H1 (cell line): Measurements from ENCODE around the gene TNP1. TPM values are rescaled to one million over a fixed set of nuclear protein-coding genes. Genes with fewer than 3 reads are reported as not detected.

Source experiments
- CTCF ChIA-PET: fragments of 300-600 bp; sonication (Branson Sonifier 250); formaldehyde crosslinking; loops from one replicate; lab custom pipeline; 2021; ENCODE audit not compliant: partially characterized antibody; lab: Charles Lee
- POLR2A ChIA-PET: fragments of 300-600 bp; sonication (Branson Sonifier 250); formaldehyde crosslinking; loops from one replicate; lab custom pipeline; 2021; ENCODE audit warnings: inconsistent platforms; ENCODE audit not compliant: partially characterized antibody; lab: Charles Lee
- DNase-seq, 2 experiments: peaks; one replicate each; pipeline versions ENCODE4 v3.0.0 to v3.0.0-alpha.2; 2010 to 2022; ENCODE audit warnings: low spot score in 2 of 2, low read depth in 1 of 2, mixed read lengths in 1 of 2
- FAIRE-seq: peaks from 2 replicates; lab custom pipeline; 2011; peaks lifted over from hg19 to GRCh38; lab: Jason Lieb, UNC
- H2AFZ ChIP-seq: 2 replicates; pipeline ENCODE4 v1.8.1; 2012; ENCODE audit warnings: low read length, inconsistent platforms
- H2AK5ac ChIP-seq: 2 replicates; pipeline ENCODE4 v1.6.1; 2013; ENCODE audit warnings: low read depth, low read length
- H2BK120ac ChIP-seq: replicated peaks from 2 replicates; pipeline ENCODE3; 2013; ENCODE audit warnings: low read depth, low read length, inconsistent platforms
- H2BK12ac ChIP-seq: 2 replicates; pipeline ENCODE4 v1.6.1; 2013; ENCODE audit warnings: low read depth, low read length
- H2BK15ac ChIP-seq: 2 replicates; pipeline ENCODE4 v1.6.1; 2013; ENCODE audit warnings: low read length
- H2BK20ac ChIP-seq: 2 replicates; pipeline ENCODE4 v1.6.1; 2013; ENCODE audit warnings: low read length
- H2BK5ac ChIP-seq: 2 replicates; pipeline ENCODE4 v1.6.1; 2013; ENCODE audit warnings: low read depth, low read length
- H3K14ac ChIP-seq: 2 replicates; pipeline ENCODE4 v1.6.1; 2013; ENCODE audit warnings: inconsistent platforms; ENCODE audit not compliant: insufficient read length
- H3K18ac ChIP-seq: 2 replicates; pipeline ENCODE4 v1.6.1; 2013; ENCODE audit warnings: low read length; ENCODE audit errors: extremely low read depth
- H3K23ac ChIP-seq: 2 replicates; pipeline ENCODE4 v1.6.1; 2013; ENCODE audit warnings: inconsistent platforms; ENCODE audit not compliant: insufficient read length
- H3K23me2 ChIP-seq: 2 replicates; pipeline ENCODE4 v1.6.1; 2013; ENCODE audit warnings: low read depth, low read length
- H3K27ac ChIP-seq: 2 replicates; pipeline ENCODE4 v1.6.1; 2011; ENCODE audit warnings: low read depth, low read length, inconsistent platforms
- H3K27me3 ChIP-seq, 4 experiments: replicated peaks in 1 of 4; 1 replicate in 1 of 4; 2 replicates in 3 of 4; pipeline versions ENCODE4 v1.6.1 to v1.8.1; 2011 to 2013; ENCODE audit warnings: low read length in 3 of 4, mild to moderate bottlenecking in 3 of 4, inconsistent platforms in 2 of 4, mixed read lengths in 2 of 4, moderate library complexity in 1 of 4; ENCODE audit not compliant: control insufficient read depth in 3 of 4, insufficient read depth in 3 of 4; ENCODE audit errors: extremely low read depth in 1 of 4
- H3K36me3 ChIP-seq, 4 experiments: 2 replicates each; pipeline versions ENCODE4 v1.6.1 to v1.8.1; 2011 to 2013; ENCODE audit warnings: mild to moderate bottlenecking in 4 of 4, low read length in 3 of 4, moderate library complexity in 2 of 4, control low read depth in 1 of 4, inconsistent platforms in 1 of 4; ENCODE audit not compliant: insufficient read depth in 4 of 4, control insufficient read depth in 2 of 4
- H3K4ac ChIP-seq: replicated peaks from 2 replicates; pipeline ENCODE3; 2013; ENCODE audit warnings: low read length, low read depth, mixed read lengths, inconsistent platforms; ENCODE audit not compliant: insufficient read length
- H3K4me1 ChIP-seq, 4 experiments: replicated peaks in 1 of 4; 1 replicate in 1 of 4; 2 replicates in 3 of 4; pipeline versions ENCODE4 v1.6.1 to v1.8.1; 2011 to 2013; ENCODE audit warnings: low read length in 3 of 4, inconsistent platforms in 2 of 4, mixed read lengths in 1 of 4; ENCODE audit not compliant: insufficient read depth in 4 of 4, control insufficient read depth in 3 of 4
- H3K4me2 ChIP-seq, 2 experiments: 2 replicates each; pipeline versions ENCODE4 v1.6.1 to v1.8.1; 2011 to 2013; ENCODE audit warnings: low read depth in 2 of 2, low read length in 2 of 2, control low read depth in 1 of 2, inconsistent platforms in 1 of 2, mild to moderate bottlenecking in 1 of 2; ENCODE audit not compliant: insufficient read depth in 1 of 2
- H3K4me3 ChIP-seq, 4 experiments: fragments of 200-600, 300-600 bp in 1 of 4; sonication (generic), shearing (Covaris generic), sonication (Bioruptor Twin) in 1 of 4; 2 replicates each; pipeline versions ENCODE4 v1.5.1 to v1.8.1; 2011 to 2016; ENCODE audit warnings: low read length in 4 of 4, low read depth in 3 of 4, control low read depth in 2 of 4, inconsistent platforms in 2 of 4, mild to moderate bottlenecking in 2 of 4, mixed read lengths in 1 of 4, moderate library complexity in 1 of 4; ENCODE audit not compliant: insufficient read depth in 2 of 4; ENCODE audit errors: extremely low read depth in 1 of 4
- H3K56ac ChIP-seq: replicated peaks from 2 replicates; pipeline ENCODE3; 2013; ENCODE audit warnings: low read depth, mild to moderate bottlenecking, mixed read lengths, low read length, inconsistent platforms; ENCODE audit not compliant: insufficient read length
- H3K79me1 ChIP-seq: 2 replicates; pipeline ENCODE4 v1.6.1; 2013; ENCODE audit warnings: low read depth, low read length, control low read depth
- H3K79me2 ChIP-seq, 2 experiments: 2 replicates each; pipeline versions ENCODE4 v1.6.1 to v1.8.1; 2012 to 2013; ENCODE audit warnings: low read length in 2 of 2, mild to moderate bottlenecking in 2 of 2, inconsistent platforms in 1 of 2; ENCODE audit not compliant: insufficient read depth in 2 of 2, control insufficient read depth in 1 of 2
- H3K9ac ChIP-seq, 4 experiments: replicated peaks in 1 of 4; 1 replicate in 1 of 4; 2 replicates in 3 of 4; pipeline versions ENCODE4 v1.6.1 to v1.8.1; 2011 to 2013; ENCODE audit warnings: low read depth in 3 of 4, low read length in 3 of 4, control low read depth in 2 of 4, mild to moderate bottlenecking in 2 of 4, moderate library complexity in 2 of 4, inconsistent platforms in 1 of 4; ENCODE audit errors: extremely low read depth in 1 of 4
- H3K9me3 ChIP-seq, 2 experiments: 2 replicates each; pipeline versions ENCODE4 v1.6.1 to v1.8.1; 2012 to 2013; ENCODE audit warnings: mild to moderate bottlenecking in 2 of 2, moderate library complexity in 2 of 2, control low read depth in 1 of 2, inconsistent platforms in 1 of 2, low read depth in 1 of 2, low read length in 1 of 2, mixed read lengths in 1 of 2; ENCODE audit not compliant: insufficient read depth in 2 of 2
- H4K20me1 ChIP-seq, 2 experiments: replicated peaks in 1 of 2; 2 replicates each; pipeline versions ENCODE3 to v1.8.1; 2011 to 2013; ENCODE audit warnings: inconsistent platforms in 2 of 2, low read length in 2 of 2, mild to moderate bottlenecking in 1 of 2; ENCODE audit not compliant: insufficient read depth in 2 of 2, control insufficient read depth in 1 of 2
- H4K5ac ChIP-seq: 2 replicates; pipeline ENCODE4 v1.6.1; 2013; ENCODE audit warnings: low read length, low read depth, mixed read lengths, inconsistent platforms; ENCODE audit not compliant: insufficient read length
- H4K8ac ChIP-seq: 2 replicates; pipeline ENCODE4 v1.8.0; 2013; ENCODE audit warnings: mild to moderate bottlenecking, moderate library complexity, low read length, inconsistent platforms; ENCODE audit not compliant: insufficient read depth; ENCODE audit errors: extremely low read depth
- H4K91ac ChIP-seq: replicated peaks from 2 replicates; pipeline ENCODE3; 2013; ENCODE audit warnings: low read length, mixed read lengths, inconsistent platforms; ENCODE audit not compliant: insufficient read length
- BACH1 ChIP-seq: IDR thresholded peaks from 2 replicates; pipeline ENCODE4 v1.6.1; 2012; ENCODE audit warnings: low read length, improper control_type of control experiment
- CBX5 ChIP-seq: fragments of 300-800, 300-1000 bp; sonication (generic); IDR thresholded peaks from 2 replicates; pipeline ENCODE4 v1.7.1; 2016; ENCODE audit warnings: antibody characterized with exemption, low read length, low read depth
- CEBPB ChIP-seq: IDR thresholded peaks from 2 replicates; pipeline ENCODE4 v1.6.1; 2012; ENCODE audit warnings: low read depth, low read length
- EP300 ChIP-seq, 2 experiments: IDR thresholded peaks; 1 replicate in 1 of 2; 2 replicates in 1 of 2; pipeline ENCODE4 v1.6.1; 2011 to 2012; ENCODE audit warnings: low read depth in 2 of 2, low read length in 2 of 2, mild to moderate bottlenecking in 2 of 2, borderline replicate concordance in 1 of 2, inconsistent platforms in 1 of 2, moderate library complexity in 1 of 2
- HDAC2 ChIP-seq, 2 experiments: fragments of 300-600 bp in 1 of 2; sonication (generic) in 1 of 2; IDR thresholded peaks; 2 replicates each; pipeline ENCODE4 v1.6.1; 2011 to 2012; ENCODE audit warnings: low read depth in 2 of 2, low read length in 2 of 2, mild to moderate bottlenecking in 2 of 2, moderate library complexity in 2 of 2, borderline replicate concordance in 1 of 2, inconsistent platforms in 1 of 2
- JUND ChIP-seq: IDR thresholded peaks from 2 replicates; pipeline ENCODE4 v1.6.1; 2011; ENCODE audit warnings: mild to moderate bottlenecking, improper control_type of control experiment, low read length
- KDM4A ChIP-seq: IDR thresholded peaks from one replicate; pipeline ENCODE4 v1.7.1; 2012; ENCODE audit warnings: low read depth, mild to moderate bottlenecking, moderate library complexity, low read length, inconsistent platforms; ENCODE audit not compliant: severe bottlenecking
- RAD21 ChIP-seq, 2 experiments: IDR thresholded peaks in 1 of 2; conservative IDR thresholded peaks in 1 of 2; 2 replicates each; pipeline ENCODE4 v1.6.1; 2011; ENCODE audit warnings: low read depth in 2 of 2, low read length in 2 of 2, improper control_type of control experiment in 1 of 2, inconsistent platforms in 1 of 2, mild to moderate bottlenecking in 1 of 2, moderate library complexity in 1 of 2
- RBBP5 ChIP-seq: IDR thresholded peaks from 2 replicates; pipeline ENCODE4 v1.7.1; 2012; ENCODE audit warnings: low read depth, mild to moderate bottlenecking, inconsistent platforms, low read length, moderate library complexity, borderline replicate concordance
- SP1 ChIP-seq: IDR thresholded peaks from 2 replicates; pipeline ENCODE4 v1.6.1; 2011; ENCODE audit warnings: low read depth, low read length
- SP4 ChIP-seq: IDR thresholded peaks from 2 replicates; pipeline ENCODE4 v1.6.1; 2012; ENCODE audit warnings: low read length, inconsistent platforms
- SRF ChIP-seq: IDR thresholded peaks from 2 replicates; pipeline ENCODE4 v1.6.1; 2011; ENCODE audit warnings: mild to moderate bottlenecking, low read depth, low read length, moderate library complexity
- TBP ChIP-seq: IDR thresholded peaks from 2 replicates; pipeline ENCODE4 v1.6.1; 2011; ENCODE audit warnings: low read depth, low read length, improper control_type of control experiment
- TEAD4 ChIP-seq: IDR thresholded peaks from 2 replicates; pipeline ENCODE4 v1.6.1; 2012; ENCODE audit warnings: low read depth, low read length, inconsistent platforms, mixed read lengths
- polyA plus RNA-seq, 7 experiments: library from polyadenylated mRNA; depleted of rRNA in 3 of 7; stranded (reverse) in 5 of 7; unstranded in 2 of 7; fragments of >200 nt in 5 of 7; fragments of 200-250 nt in 2 of 7; gene quantifications; 1 replicate in 5 of 7; 2 replicates in 1 of 7; 4 replicates in 1 of 7; pipeline versions ENCODE4 v1.2.1 to v1.2.3, GENCODE V29; 2011 to 2013; ENCODE audit warnings: missing spikeins in 2 of 7, mixed read lengths in 2 of 7
- total RNA-seq: library from RNA; stranded (reverse); fragmentation: NEBNext Ultra II Directional; extraction: Animal tissue kit (Norgen Biotek cat#: 25700); gene quantifications from 2 replicates; pipeline ENCODE4 v1.2.1, GENCODE V29; 2021
- TF ChIP-seq, protein P1 (sequence below): IDR thresholded peaks from 2 replicates; pipeline ENCODE4 v1.6.1; 2011; ENCODE audit warnings: low read depth, mild to moderate bottlenecking, low read length; ENCODE audit not compliant: insufficient read depth

Gene TNP1
- total and polyA plus RNA-seq, 2 of the 8 experiments (the other 6 are each of a cell fraction or from before 2014, with no cell fraction given) = not detected

- Histone ChIP-seq H2BK15ac (no peak overlapping the region), H4K5ac (no peak overlapping the region), H3K4me1 (no peaks in the 10 kb centered on the region), H3K14ac (no peak overlapping the region), H2BK12ac (no peak overlapping the region), H2AK5ac (no peak overlapping the region), H2BK20ac (no peak overlapping the region), H3K56ac (no peak overlapping the region), H4K91ac (no peak overlapping the region), H3K79me1 (no peaks in the 10 kb centered on the region), H2BK120ac (no peak overlapping the region), H3K18ac (no peak overlapping the region), H4K8ac (no peak overlapping the region), H4K20me1 (no peaks in the 10 kb centered on the region), H2BK5ac (no peak overlapping the region), H3K4ac (no peak overlapping the region), H3K9ac (no peak overlapping the region), H3K4me2 (no peak overlapping the region), H3K23ac (no peak overlapping the region), H3K9me3 (peaks cover 11% of the 10 kb centered on the region in 2 experiments; a peak in 3 of 4 replicates), H3K27me3 (no peaks in the 10 kb centered on the region), H3K4me3 (no peak overlapping the region), H3K36me3 (no peaks in the 10 kb centered on the region; a peak in 1 of 8 replicates), H2AFZ (no peak overlapping the region), H3K23me2 (no peaks in the 10 kb centered on the region), H3K79me2 (no peaks in the 10 kb centered on the region), H3K27ac (no peak overlapping the region)
- DNase-seq (no peak), FAIRE-seq (no peak)
- CTCF ChIA-PET = interaction anchor here (1.3 to 1.9 kb wide), 2 partner anchors 10 to 20 kb away, joined by 5 to 6 read pairs; no protein-coding TSS in a partner anchor
- POLR2A ChIA-PET = no interaction called here
- no peak for TF ChIP-seq SP4
- TF ChIP-seq CBX5 = no peak
- TF ChIP-seq JUND = no peak
- no peak for TF ChIP-seq SP1
- no peak for TF ChIP-seq RAD21 (IDR thresholded peaks at IDR 0.05 in 1 of 2, conservative IDR thresholded peaks at IDR 0.05 in 1 of 2; ENCODE audit: low read depth in 2 of 2, low read length in 2 of 2)
- no peak for TF ChIP-seq TEAD4
- TF ChIP-seq, protein P1, sequence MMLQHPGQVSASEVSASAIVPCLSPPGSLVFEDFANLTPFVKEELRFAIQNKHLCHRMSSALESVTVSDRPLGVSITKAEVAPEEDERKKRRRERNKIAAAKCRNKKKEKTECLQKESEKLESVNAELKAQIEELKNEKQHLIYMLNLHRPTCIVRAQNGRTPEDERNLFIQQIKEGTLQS = no peak
- TF ChIP-seq SRF = no peak
- TF ChIP-seq TBP = no peak
- TF ChIP-seq EP300 (IDR thresholded peaks at IDR 0.05; ENCODE audit: borderline replicate concordance in 1 of 2, low read depth in 2 of 2, low read length in 2 of 2) = no peak
- TF ChIP-seq KDM4A = no peak
- TF ChIP-seq BACH1 = no peak
- no peak for TF ChIP-seq RBBP5
- TF ChIP-seq HDAC2 (IDR thresholded peaks at IDR 0.05; ENCODE audit: borderline replicate concordance in 1 of 2, low read depth in 2 of 2, low read length in 2 of 2) = no peak
- TF ChIP-seq CEBPB = no peak
Observed at GRCh38 chr2:216900406-216900805, 40.5 kb upstream of the TNP1 start.
